ENCODE data around the gene GCNT1.

GRCh38 chr9:76490249-76490990, 31.4 kb downstream of the GCNT1 start:
- TF ChIP-seq POLR2A (IDR thresholded peaks at IDR 0.05; ENCODE audit: low read length) (no peak), GATA1 (IDR thresholded peaks at IDR 0.05; ENCODE audit: low read depth, low read length) (no peak)
